Mesenchymal stem cell (in vitro differentiated cells and primary cell): ENCODE data around the gene LRRC14B.
"Not testable (repeated sequence)": the region's sequence is repeated elsewhere in the genome, so short reads cannot be mapped to it uniquely, and the experiment has no call there.

Experiments used
- DNase-seq: peaks from one replicate; pipeline ENCODE4 v3.0.0-alpha.2; 2013
- H2AFZ ChIP-seq: one replicate; pipeline ENCODE4 v1.6.1; 2013; ENCODE audit warnings: low read depth, mild to moderate bottlenecking, control low read depth, inconsistent platforms, low read length, moderate library complexity
- H2AK5ac ChIP-seq: 2 replicates; pipeline ENCODE4 v1.6.1; 2013; ENCODE audit warnings: low read length, moderate library complexity, mild to moderate bottlenecking, inconsistent platforms; ENCODE audit not compliant: severe bottlenecking
- H2BK120ac ChIP-seq: one replicate; pipeline ENCODE4 v1.6.1; 2013; ENCODE audit warnings: low read depth, mild to moderate bottlenecking, inconsistent platforms, low read length, moderate library complexity
- H2BK12ac ChIP-seq, 2 experiments: one replicate each; pipeline ENCODE4 v1.6.1; 2013; ENCODE audit warnings: inconsistent platforms in 2 of 2, low read length in 2 of 2, mild to moderate bottlenecking in 2 of 2, moderate library complexity in 2 of 2, control low read depth in 1 of 2
- H2BK15ac ChIP-seq: one replicate; pipeline ENCODE4 v1.6.1; 2013; ENCODE audit warnings: mild to moderate bottlenecking, low read depth, inconsistent platforms; ENCODE audit not compliant: poor library complexity, severe bottlenecking
- H2BK5ac ChIP-seq: 2 replicates; pipeline ENCODE4 v1.6.1; 2013; ENCODE audit warnings: low read depth, mild to moderate bottlenecking, low read length, control low read depth, inconsistent platforms; ENCODE audit not compliant: poor library complexity, severe bottlenecking
- H3K14ac ChIP-seq, 2 experiments: one replicate each; pipeline ENCODE4 v1.6.1; 2013; ENCODE audit warnings: inconsistent platforms in 2 of 2, low read length in 2 of 2, control low read depth in 1 of 2, mild to moderate bottlenecking in 1 of 2, moderate library complexity in 1 of 2
- H3K18ac ChIP-seq, 2 experiments: one replicate each; pipeline ENCODE4 v1.6.1; 2013; ENCODE audit warnings: inconsistent platforms in 2 of 2, low read length in 2 of 2, control low read depth in 1 of 2, low read depth in 1 of 2, mild to moderate bottlenecking in 1 of 2
- H3K23ac ChIP-seq, 2 experiments: one replicate each; pipeline ENCODE4 v1.6.1; 2013; ENCODE audit warnings: inconsistent platforms in 2 of 2, low read length in 2 of 2, mild to moderate bottlenecking in 2 of 2, moderate library complexity in 2 of 2, control low read depth in 1 of 2
- H3K27ac ChIP-seq: 2 replicates; pipeline ENCODE4 v1.5.1; 2013; ENCODE audit warnings: mild to moderate bottlenecking, moderate library complexity, low read length, control low read depth, inconsistent platforms; ENCODE audit not compliant: poor library complexity, severe bottlenecking
- H3K27me3 ChIP-seq, 2 experiments: 2 replicates each; pipeline versions ENCODE4 v1.6.1 to v1.7.0; 2013; ENCODE audit warnings: low read length in 2 of 2, mild to moderate bottlenecking in 2 of 2, moderate library complexity in 2 of 2, control low read depth in 1 of 2, inconsistent platforms in 1 of 2; ENCODE audit not compliant: control insufficient read depth in 1 of 2, insufficient read depth in 1 of 2
- H3K36me3 ChIP-seq, 2 experiments: 2 replicates each; pipeline versions ENCODE4 v1.6.1 to v1.7.0; 2013; ENCODE audit warnings: low read length in 2 of 2, control low read depth in 1 of 2, inconsistent platforms in 1 of 2, low read depth in 1 of 2, mild to moderate bottlenecking in 1 of 2; ENCODE audit not compliant: insufficient read depth in 2 of 2, control insufficient read depth in 1 of 2
- H3K4ac ChIP-seq, 2 experiments: one replicate each; pipeline ENCODE4 v1.6.1; 2013; ENCODE audit warnings: inconsistent platforms in 2 of 2, low read length in 2 of 2, mild to moderate bottlenecking in 2 of 2, moderate library complexity in 2 of 2, control low read depth in 1 of 2, low read depth in 1 of 2
- H3K4me1 ChIP-seq: 2 replicates; pipeline ENCODE4 v1.6.1; 2013; ENCODE audit warnings: low read depth, low read length, control low read depth; ENCODE audit not compliant: control insufficient read depth, insufficient read depth
- H3K4me2 ChIP-seq: 2 replicates; pipeline ENCODE4 v1.6.1; 2013; ENCODE audit warnings: low read length, mild to moderate bottlenecking, inconsistent platforms; ENCODE audit not compliant: poor library complexity, severe bottlenecking
- H3K4me3 ChIP-seq, 2 experiments: 2 replicates each; pipeline versions ENCODE4 v1.5.1 to v1.7.0; 2013; ENCODE audit warnings: low read length in 2 of 2, mild to moderate bottlenecking in 2 of 2, control low read depth in 1 of 2, low read depth in 1 of 2; ENCODE audit not compliant: insufficient read depth in 1 of 2
- H3K79me1 ChIP-seq: replicated peaks from 2 replicates; pipeline ENCODE4 v1.6.1; 2013; ENCODE audit warnings: mild to moderate bottlenecking, control low read depth, low read length, inconsistent platforms; ENCODE audit not compliant: poor library complexity, severe bottlenecking
- H3K9ac ChIP-seq: 2 replicates; pipeline ENCODE4 v1.7.0; 2013; ENCODE audit warnings: mild to moderate bottlenecking, low read length, moderate library complexity
- H3K9me3 ChIP-seq: 2 replicates; pipeline ENCODE4 v1.7.0; 2013; ENCODE audit warnings: mild to moderate bottlenecking, low read length; ENCODE audit not compliant: control insufficient read depth
- H4K8ac ChIP-seq: one replicate; pipeline ENCODE4 v1.6.1; 2013; ENCODE audit warnings: inconsistent platforms, mild to moderate bottlenecking, low read length, moderate library complexity
- H4K91ac ChIP-seq: one replicate; pipeline ENCODE4 v1.6.1; 2013; ENCODE audit warnings: mild to moderate bottlenecking, low read length, inconsistent platforms
- WGBS: methylation state at CpG from one replicate; pipeline ENCODE4 v1.1.7; 2013; ENCODE audit warnings: mixed read lengths; 5-methylcytosine and 5-hydroxymethylcytosine counted together

Gene LRRC14B

DNA sequence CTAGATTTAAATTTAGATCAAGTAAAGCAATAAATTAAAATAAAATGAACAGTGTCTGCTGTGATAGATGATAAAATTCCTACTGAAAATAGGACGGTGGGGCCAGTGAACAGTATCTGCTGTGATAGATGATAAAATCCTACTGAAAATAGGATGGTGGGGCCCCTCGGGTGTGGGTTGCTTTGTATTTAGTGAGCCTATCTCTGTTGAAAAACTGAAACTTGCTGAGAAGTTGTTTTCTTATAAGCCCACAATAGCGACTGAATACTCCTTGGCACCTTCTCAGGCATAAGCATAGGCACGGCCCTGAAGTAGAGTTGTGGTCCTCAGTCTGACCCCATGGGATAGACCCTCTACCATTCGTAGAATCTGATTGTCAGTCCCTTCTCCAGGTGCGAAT is 32.5 kb downstream of the LRRC14B start:
- Histone ChIP-seq H3K27me3 (no peaks in the 10 kb centered on the region), H2BK5ac (no peak overlapping the region), H3K14ac (no peak overlapping the region), H3K79me1 (peaks cover 21% of the 10 kb centered on the region), H3K23ac (no peak overlapping the region), H3K36me3 (peaks cover 41 to 49% of the 10 kb centered on the region in 2 experiments), H2AK5ac (no peak overlapping the region), H3K4me3 (no peak overlapping the region), H3K4me1 (peaks cover 4% of the 10 kb centered on the region), H3K18ac (no peak overlapping the region), H2BK15ac (no peak overlapping the region), H3K9me3 (no peaks in the 10 kb centered on the region), H2BK120ac (no peak overlapping the region), H4K91ac (no peak overlapping the region), H2AFZ (no peak overlapping the region), H2BK12ac (no peak overlapping the region), H3K4ac (no peak overlapping the region), H4K8ac (no peak overlapping the region), H3K9ac (no peak overlapping the region), H3K27ac (no peak overlapping the region), H3K4me2 (no peak overlapping the region)
- WGBS, result 99% methylated on average over 6 of the region's 6 CpGs
- no peak for DNase-seq

DNA sequence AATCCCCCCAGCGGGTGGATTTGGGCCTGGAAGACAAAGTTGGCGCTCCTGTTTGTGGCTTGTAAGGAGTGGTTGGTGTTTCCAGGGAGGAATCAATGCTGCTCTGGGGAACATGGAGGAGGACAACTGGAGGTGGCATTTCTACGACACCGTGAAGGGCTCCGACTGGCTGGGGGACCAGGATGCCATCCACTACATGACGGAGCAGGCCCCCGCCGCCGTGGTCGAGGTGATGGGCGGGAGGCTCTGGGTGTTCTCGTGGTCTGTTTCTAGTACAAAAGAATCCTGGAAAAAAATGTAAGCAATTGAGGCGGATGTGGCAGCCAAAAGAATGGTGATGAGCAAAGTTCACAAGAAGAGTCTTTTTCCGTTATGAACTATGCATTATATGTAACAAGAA is 34.0 kb downstream of the LRRC14B start:
- Histone ChIP-seq H3K14ac (no peak overlapping the region), H3K4me1 (no peaks in the 10 kb centered on the region), H3K9ac (no peak overlapping the region), H2BK15ac (no peak overlapping the region), H4K91ac (no peak overlapping the region), H2AFZ (no peak overlapping the region), H2AK5ac (no peak overlapping the region), H3K27me3 (no peaks in the 10 kb centered on the region), H4K8ac (no peak overlapping the region), H3K4me3 (no peak overlapping the region), H3K4ac (no peak overlapping the region), H3K23ac (no peak overlapping the region), H2BK5ac (no peak overlapping the region), H2BK120ac (no peak overlapping the region), H3K79me1 (peaks cover 21% of the 10 kb centered on the region), H3K18ac (no peak overlapping the region), H3K4me2 (no peak overlapping the region), H3K36me3 (peaks cover 42 to 64% of the 10 kb centered on the region in 2 experiments), H3K9me3 (no peaks in the 10 kb centered on the region), H2BK12ac (no peak overlapping the region), H3K27ac (no peak overlapping the region)
- DNase-seq, result no peak
- WGBS, result 99% methylated on average over 14 of the region's 14 CpGs

DNA sequence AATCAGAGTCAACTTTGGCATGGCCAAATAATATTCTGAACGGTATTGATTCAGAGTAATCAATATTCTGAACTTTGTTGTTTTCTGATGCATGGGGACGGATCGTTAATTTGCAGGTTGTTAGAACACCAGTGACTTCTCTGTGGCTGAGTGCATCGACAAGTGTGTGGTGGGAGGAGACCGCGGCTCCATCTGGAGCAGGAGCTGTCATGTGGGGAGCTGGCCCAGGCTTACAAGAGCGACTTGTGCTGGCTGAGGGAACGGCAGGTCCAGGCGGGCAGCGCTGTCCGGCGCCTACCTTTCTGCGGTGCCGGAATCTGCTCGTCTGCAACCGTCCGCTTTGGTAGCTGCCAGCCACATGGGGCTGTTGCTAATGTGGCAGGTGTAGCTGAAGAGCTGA is 36.1 kb downstream of the LRRC14B start:
- H3K4me1 ChIP-seq, H3K14ac ChIP-seq, H2BK15ac ChIP-seq, H3K23ac ChIP-seq, H3K18ac ChIP-seq, DNase-seq, H2AK5ac ChIP-seq, H3K27ac ChIP-seq, H2BK120ac ChIP-seq, H3K4me3 ChIP-seq, H2BK5ac ChIP-seq, H4K91ac ChIP-seq, H3K27me3 ChIP-seq, H3K9ac ChIP-seq, H3K9me3 ChIP-seq, H3K4ac ChIP-seq, H4K8ac ChIP-seq, H2AFZ ChIP-seq, H2BK12ac ChIP-seq, H3K4me2 ChIP-seq: not testable (repeated sequence)
- Histone ChIP-seq H3K36me3 (peaks cover 61 to 81% of the 10 kb centered on the region in 2 experiments), H3K79me1 (peaks cover 28% of the 10 kb centered on the region)
- WGBS, result 96% methylated on average over 11 of the region's 17 CpGs

DNA sequence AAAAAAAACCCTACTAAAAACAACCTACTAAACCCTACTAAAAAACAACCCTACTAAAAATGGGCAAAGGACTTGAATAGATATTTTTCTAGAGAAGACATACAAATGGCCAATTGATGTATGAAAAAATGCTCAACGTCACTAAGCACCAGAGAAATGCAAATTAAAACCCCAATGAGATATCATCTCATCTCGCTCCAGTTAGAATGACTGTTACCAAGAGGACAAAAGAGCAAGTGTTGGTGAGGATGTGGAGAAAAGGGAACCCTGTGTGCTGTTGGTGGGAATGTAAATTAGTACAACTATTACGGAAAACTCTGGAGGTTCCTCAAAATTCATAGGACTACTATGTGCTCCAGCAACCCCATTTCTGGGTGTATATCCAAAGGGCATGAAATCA is 37.6 kb downstream of the LRRC14B start:
- H3K23ac ChIP-seq, result no peak overlapping the region
- no peak overlapping the region for H2BK15ac ChIP-seq
- no peaks in the 10 kb centered on the region for H3K9me3 ChIP-seq
- peaks cover 28% of the 10 kb centered on the region for H3K79me1 ChIP-seq
- H2AK5ac ChIP-seq, result no peak overlapping the region
- no peak overlapping the region for H4K91ac ChIP-seq
- H4K8ac ChIP-seq, result no peak overlapping the region
- no peak overlapping the region for H3K9ac ChIP-seq
- H2BK12ac ChIP-seq, result no peak overlapping the region
- H3K4ac ChIP-seq, result no peak overlapping the region
- WGBS, result 100% methylated on average over 1 of the region's 3 CpGs
- H2AFZ ChIP-seq, result no peak overlapping the region
- H3K4me3 ChIP-seq, result no peak overlapping the region
- H2BK5ac ChIP-seq, result no peak overlapping the region
- H3K36me3 ChIP-seq, result peaks cover 68 to 93% of the 10 kb centered on the region in 2 experiments
- H3K27me3 ChIP-seq, result no peaks in the 10 kb centered on the region
- H3K18ac ChIP-seq, result no peak overlapping the region
- no peaks in the 10 kb centered on the region for H3K4me1 ChIP-seq
- no peak overlapping the region for H3K14ac ChIP-seq
- H2BK120ac ChIP-seq, result no peak overlapping the region
- no peak for DNase-seq
- no peak overlapping the region for H3K27ac ChIP-seq
- H3K4me2 ChIP-seq, result no peak overlapping the region
